OCI-LY7 (cell line): ENCODE results near the gene SIRT3. TPM values are rescaled to one million over a fixed set of nuclear protein-coding genes. Genes with fewer than 3 reads are reported as not detected.

Experiments used
- BruUV-seq: library from RNA; stranded (reverse); fragments of 400-500 nt; replicated peaks from 2 replicates; lab custom pipeline; 2021; lab: Mats Ljungman, UMichigan
- CTCF ChIA-PET: fragments of 300-600 bp; sonication (Branson Sonifier 250); formaldehyde crosslinking; loops from one replicate; lab custom pipeline; 2022; ENCODE audit warnings: antibody characterized with exemption; ENCODE audit not compliant: unreplicated experiment; lab: Charles Lee
- POLR2A ChIA-PET: fragments of 300-600 bp; sonication (Branson Sonifier 250); formaldehyde crosslinking; loops from one replicate; lab custom pipeline; 2022; ENCODE audit warnings: antibody characterized with exemption; lab: Charles Lee
- DNase-seq: peaks from one replicate; pipeline ENCODE4 v3.0.0-alpha.2; 2015; ENCODE audit warnings: low spot score
- H2AFZ ChIP-seq: fragments of 200-600 bp; sonication (generic), shearing (Covaris generic); 2 replicates; pipeline ENCODE4 v1.6.1; 2014; ENCODE audit warnings: mild to moderate bottlenecking, antibody characterized with exemption, low read length, moderate library complexity
- H3K27ac ChIP-seq: fragments of 200-600 bp; sonication (generic); 2 replicates; pipeline ENCODE4 v1.5.1; 2014; ENCODE audit warnings: mixed run types, low read depth, mild to moderate bottlenecking, moderate library complexity, low read length, inconsistent platforms; ENCODE audit not compliant: poor library complexity, severe bottlenecking
- H3K36me3 ChIP-seq: fragments of 200-600 bp; sonication (generic); 2 replicates; pipeline ENCODE4 v1.6.1; 2014; ENCODE audit warnings: mild to moderate bottlenecking, antibody characterized with exemption, low read length, moderate library complexity, mixed read lengths; ENCODE audit not compliant: insufficient read depth
- H3K4me1 ChIP-seq: fragments of 200-600 bp; sonication (generic); 2 replicates; pipeline ENCODE4 v1.5.1; 2014; ENCODE audit warnings: mild to moderate bottlenecking, low read length; ENCODE audit not compliant: insufficient read depth, poor library complexity, severe bottlenecking
- H3K4me2 ChIP-seq: fragments of 200-600 bp; sonication (generic); 2 replicates; pipeline ENCODE4 v1.6.1; 2014; ENCODE audit warnings: mild to moderate bottlenecking, low read length
- H3K4me3 ChIP-seq: fragments of 200-600 bp; sonication (generic); 2 replicates; pipeline ENCODE4 v1.5.1; 2014; ENCODE audit warnings: mild to moderate bottlenecking, low read depth, low read length; ENCODE audit not compliant: poor library complexity, severe bottlenecking
- H3K79me2 ChIP-seq: fragments of 200-600 bp; sonication (generic); 2 replicates; pipeline ENCODE4 v1.6.1; 2016; ENCODE audit warnings: low read depth, mild to moderate bottlenecking, low read length, moderate library complexity, mixed read lengths; ENCODE audit not compliant: insufficient read depth
- H3K9me2 ChIP-seq: fragments of 200-600 bp; sonication (generic); 2 replicates; pipeline ENCODE4 v1.6.1; 2016; ENCODE audit warnings: mild to moderate bottlenecking, low read length, mixed read lengths; ENCODE audit not compliant: insufficient read depth
- H3K9me3 ChIP-seq: fragments of 200-600 bp; sonication (generic); 2 replicates; pipeline ENCODE4 v1.6.1; 2014; ENCODE audit warnings: mild to moderate bottlenecking, mixed run types, low read length, mixed read lengths
- H4K20me1 ChIP-seq: fragments of 200-600 bp; sonication (generic); 2 replicates; pipeline ENCODE4 v1.6.1; 2014; ENCODE audit warnings: mild to moderate bottlenecking, antibody characterized with exemption, low read length, moderate library complexity, mixed read lengths; ENCODE audit not compliant: insufficient read depth
- EZH2phosphoT487 ChIP-seq: fragments of 200-600 bp; sonication (generic); IDR thresholded peaks from 2 replicates; pipeline ENCODE4 v1.6.1; 2018; ENCODE audit warnings: low read depth, borderline replicate concordance, mild to moderate bottlenecking, mixed run types, antibody characterized with exemption, low read length, moderate library complexity, mixed read lengths
- intact Hi-C: fragments of 100-400 bp; cut with micrococcal nuclease; formaldehyde crosslinking; loops from one replicate; pipeline ENCODE4 v1.10.0; 2022; ENCODE audit not compliant: unreplicated experiment
- total RNA-seq, 2 experiments: library from RNA; depleted of rRNA in 1 of 2; stranded (reverse); fragments of >200 nt in 1 of 2; shearing (Covaris generic) in 1 of 2; gene quantifications; 2 replicates each; pipeline ENCODE4 v1.2.3, GENCODE V29; 2014 to 2022
- TF ChIP-seq, protein P1 (sequence below): fragments of 200-600 bp; sonication (generic); conservative IDR thresholded peaks from 2 replicates; pipeline ENCODE4 v1.5.1; 2014; ENCODE audit warnings: mild to moderate bottlenecking, antibody characterized with exemption, low read length, moderate library complexity, mixed read lengths

Gene SIRT3
- total RNA-seq, 2 experiments from 2014 or later, result 8.5 to 21.0 TPM

DNA sequence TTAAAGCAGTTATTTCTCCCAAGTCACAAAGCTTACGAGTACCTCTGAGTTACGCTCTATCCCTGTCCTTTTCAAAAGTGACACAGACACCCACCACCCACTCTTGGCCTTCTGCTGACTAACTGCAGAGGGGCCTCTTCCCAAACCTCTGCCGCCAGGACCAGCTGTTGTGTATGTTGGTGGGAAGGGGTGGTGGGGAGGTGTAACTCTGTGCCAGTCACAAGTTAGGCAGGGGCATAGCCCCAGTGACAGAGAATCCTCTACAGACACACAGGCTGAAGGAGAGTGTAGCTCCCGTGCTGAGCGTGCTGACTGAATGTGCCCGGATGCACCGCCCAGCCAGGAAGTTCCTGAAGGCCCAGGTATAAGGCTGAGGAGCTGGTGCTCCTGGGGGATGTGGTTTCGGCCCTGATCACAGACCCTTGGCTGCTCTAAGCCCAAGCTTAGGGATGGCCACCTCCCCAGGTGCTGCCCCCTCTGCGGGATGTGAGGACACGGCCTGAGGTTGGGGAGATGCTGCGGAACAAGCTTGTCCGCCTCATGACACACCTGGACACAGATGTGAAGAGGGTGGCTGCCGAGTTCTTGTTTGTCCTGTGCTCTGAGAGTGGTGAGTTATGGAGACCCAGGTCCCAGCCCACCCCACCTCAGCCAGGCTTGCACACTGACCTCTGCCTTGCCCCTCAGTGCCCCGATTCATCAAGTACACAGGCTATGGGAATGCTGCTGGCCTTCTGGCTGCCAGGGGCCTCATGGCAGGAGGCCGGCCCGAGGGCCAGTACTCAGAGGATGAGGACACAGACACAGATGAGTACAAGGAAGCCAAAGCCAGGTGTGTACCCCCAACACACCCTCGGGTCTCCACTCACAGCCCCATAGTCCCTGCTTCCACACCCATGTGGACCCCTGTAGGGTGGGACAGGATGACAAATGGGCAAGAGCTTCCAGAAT lies 23.7 kb downstream of the SIRT3 start:
- peaks cover 25% of the 10 kb centered on the region for H3K79me2 ChIP-seq
- no TSS peak for BruUV-seq
- CTCF ChIA-PET, result no interaction called here

DNA sequence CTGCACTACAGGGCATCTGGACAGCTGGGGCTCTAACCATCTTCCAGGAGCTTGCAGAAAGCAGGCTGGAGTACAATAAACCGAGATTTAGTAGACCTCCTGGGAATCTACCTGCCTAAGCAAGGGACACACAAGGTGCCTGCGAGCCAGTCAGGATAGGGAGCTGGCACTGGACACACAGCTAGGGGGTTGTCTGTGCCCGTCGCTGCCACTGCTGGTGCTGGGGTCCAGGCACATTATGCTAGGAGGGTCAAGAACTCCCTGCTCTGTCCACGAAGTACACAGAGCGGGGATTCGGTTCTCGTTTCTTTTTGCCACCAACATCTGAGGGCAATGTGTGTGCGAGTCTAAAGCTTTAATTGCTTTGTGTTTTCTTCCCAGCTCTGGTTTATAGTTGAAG lies 24.4 kb downstream of the SIRT3 start:
- Histone ChIP-seq H4K20me1 (no peaks in the 10 kb centered on the region), H3K36me3 (peaks cover 71% of the 10 kb centered on the region), H3K4me2 (no peak overlapping the region), H3K9me3 (no peaks in the 10 kb centered on the region), H3K4me3 (no peak overlapping the region), H3K79me2 (peaks cover 27% of the 10 kb centered on the region), H3K4me1 (peaks cover 14% of the 10 kb centered on the region), H3K9me2 (no peaks in the 10 kb centered on the region), H3K27ac (no peak overlapping the region), H2AFZ (no peak overlapping the region)
- ChIA-PET CTCF (no interaction called here), POLR2A (no interaction called here)
- intact Hi-C loops, result no loop called here
- no peak for TF ChIP-seq EZH2phosphoT487
- TF ChIP-seq, protein P1, sequence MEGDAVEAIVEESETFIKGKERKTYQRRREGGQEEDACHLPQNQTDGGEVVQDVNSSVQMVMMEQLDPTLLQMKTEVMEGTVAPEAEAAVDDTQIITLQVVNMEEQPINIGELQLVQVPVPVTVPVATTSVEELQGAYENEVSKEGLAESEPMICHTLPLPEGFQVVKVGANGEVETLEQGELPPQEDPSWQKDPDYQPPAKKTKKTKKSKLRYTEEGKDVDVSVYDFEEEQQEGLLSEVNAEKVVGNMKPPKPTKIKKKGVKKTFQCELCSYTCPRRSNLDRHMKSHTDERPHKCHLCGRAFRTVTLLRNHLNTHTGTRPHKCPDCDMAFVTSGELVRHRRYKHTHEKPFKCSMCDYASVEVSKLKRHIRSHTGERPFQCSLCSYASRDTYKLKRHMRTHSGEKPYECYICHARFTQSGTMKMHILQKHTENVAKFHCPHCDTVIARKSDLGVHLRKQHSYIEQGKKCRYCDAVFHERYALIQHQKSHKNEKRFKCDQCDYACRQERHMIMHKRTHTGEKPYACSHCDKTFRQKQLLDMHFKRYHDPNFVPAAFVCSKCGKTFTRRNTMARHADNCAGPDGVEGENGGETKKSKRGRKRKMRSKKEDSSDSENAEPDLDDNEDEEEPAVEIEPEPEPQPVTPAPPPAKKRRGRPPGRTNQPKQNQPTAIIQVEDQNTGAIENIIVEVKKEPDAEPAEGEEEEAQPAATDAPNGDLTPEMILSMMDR, result no peak
- no peak for DNase-seq
- no TSS peak for BruUV-seq

More for the DNA sequence above, 23.7 kb downstream of the SIRT3 start:
- Histone ChIP-seq H4K20me1 (no peaks in the 10 kb centered on the region), H3K9me2 (no peaks in the 10 kb centered on the region), H3K4me1 (peaks cover 14% of the 10 kb centered on the region), H3K9me3 (no peaks in the 10 kb centered on the region), H3K4me3 (no peak overlapping the region), H2AFZ (no peak overlapping the region), H3K27ac (no peak overlapping the region), H3K4me2 (no peak overlapping the region), H3K36me3 (peaks cover 72% of the 10 kb centered on the region)
- TF ChIP-seq, protein P1, result no peak
- TF ChIP-seq EZH2phosphoT487, result no peak
- POLR2A ChIA-PET, result no interaction called here
- no peak for DNase-seq
- intact Hi-C loops, result no loop called here

DNA sequence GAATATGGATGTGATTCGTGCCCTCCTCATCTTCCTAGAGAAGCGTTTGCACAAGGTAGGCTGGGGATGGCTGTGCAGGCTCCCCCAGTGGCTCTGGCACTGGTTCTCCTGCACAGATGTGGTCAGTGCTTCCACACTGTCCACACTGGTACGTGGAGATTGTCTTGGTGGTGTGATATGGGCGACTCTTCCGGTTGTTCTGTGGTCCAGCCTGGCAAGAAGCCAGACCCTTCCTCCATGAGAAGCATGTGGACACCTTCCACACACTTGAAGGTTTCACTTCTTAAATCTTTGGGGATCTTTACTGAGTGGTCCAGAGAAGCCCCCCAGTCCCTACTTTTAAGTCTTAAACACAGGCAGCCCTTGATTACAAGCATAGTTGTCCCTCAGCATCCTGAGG lies 24.8 kb downstream of the SIRT3 start:
- ChIA-PET POLR2A (no interaction called here), CTCF (no interaction called here)
- Histone ChIP-seq H4K20me1 (no peaks in the 10 kb centered on the region), H3K4me2 (no peak overlapping the region), H3K79me2 (peaks cover 31% of the 10 kb centered on the region), H3K4me1 (peaks cover 16% of the 10 kb centered on the region), H2AFZ (no peak overlapping the region), H3K9me3 (no peaks in the 10 kb centered on the region), H3K4me3 (no peak overlapping the region), H3K27ac (no peak overlapping the region), H3K9me2 (no peaks in the 10 kb centered on the region), H3K36me3 (peaks cover 67% of the 10 kb centered on the region)
- no peak for TF ChIP-seq EZH2phosphoT487
- intact Hi-C loops, result no loop called here
- BruUV-seq, result no TSS peak
- no peak for DNase-seq
